Measurements from ENCODE around the gene ATP10B. TPM values are rescaled to one million over a fixed set of nuclear protein-coding genes. Genes with fewer than 3 reads are reported as not detected.

ATP10B gene
- total RNA-seq, 4 donors from 2014 or later, result 9.0 to 45.9 (median 13.9) TPM

DNA sequence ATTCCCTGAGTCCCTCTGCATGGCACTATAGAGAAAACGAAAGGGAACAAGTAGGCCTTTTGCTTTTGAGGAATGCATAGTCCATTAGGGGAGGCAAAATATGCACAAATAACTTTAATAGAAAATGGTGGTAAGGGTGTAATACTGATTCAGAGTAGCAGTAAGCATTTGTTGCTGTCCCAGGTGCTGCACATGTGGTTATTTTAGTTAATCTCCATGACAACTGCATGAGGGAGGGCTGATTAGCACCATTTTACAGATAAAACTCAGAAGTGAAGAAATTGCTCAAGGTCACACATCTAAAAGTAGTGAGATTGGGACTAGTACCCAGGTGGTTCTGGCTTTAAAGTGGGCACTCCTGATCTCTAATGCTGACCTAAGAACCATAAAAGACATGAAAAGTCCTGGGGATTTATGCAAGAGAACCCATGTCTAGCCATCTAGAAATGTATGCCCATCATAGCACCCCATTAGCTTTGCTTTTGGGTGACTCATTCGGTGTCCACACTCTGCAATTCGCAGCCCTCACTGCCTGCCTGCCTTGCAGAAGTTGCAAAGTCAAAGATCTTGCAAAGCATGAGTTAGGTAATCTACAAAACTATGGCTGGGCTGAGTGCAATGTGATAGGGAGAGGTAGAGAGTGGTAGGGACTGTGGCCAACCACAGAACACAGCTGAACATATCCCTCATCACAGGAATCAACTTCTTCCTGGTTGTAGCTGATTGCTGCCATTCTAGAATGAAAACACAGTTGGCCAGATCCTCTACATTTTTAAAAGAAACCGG, 235.1 kb downstream of the ATP10B start:
- no peak overlapping the region for H3K4me3 ChIP-seq
- H3K4me1 ChIP-seq, result no peaks in the 10 kb centered on the region
- DNase-seq (ENCODE audit: low spot score in 2 of 2), result no peak
- WGBS, 2 donors, result 90 to 91% methylated on average over 4 of the region's 4 CpGs
- TF ChIP-seq EP300 (IDR thresholded peaks at IDR 0.05), result no peak
- no peak for TF ChIP-seq POLR2A (IDR thresholded peaks at IDR 0.05)
- TF ChIP-seq, protein P1, sequence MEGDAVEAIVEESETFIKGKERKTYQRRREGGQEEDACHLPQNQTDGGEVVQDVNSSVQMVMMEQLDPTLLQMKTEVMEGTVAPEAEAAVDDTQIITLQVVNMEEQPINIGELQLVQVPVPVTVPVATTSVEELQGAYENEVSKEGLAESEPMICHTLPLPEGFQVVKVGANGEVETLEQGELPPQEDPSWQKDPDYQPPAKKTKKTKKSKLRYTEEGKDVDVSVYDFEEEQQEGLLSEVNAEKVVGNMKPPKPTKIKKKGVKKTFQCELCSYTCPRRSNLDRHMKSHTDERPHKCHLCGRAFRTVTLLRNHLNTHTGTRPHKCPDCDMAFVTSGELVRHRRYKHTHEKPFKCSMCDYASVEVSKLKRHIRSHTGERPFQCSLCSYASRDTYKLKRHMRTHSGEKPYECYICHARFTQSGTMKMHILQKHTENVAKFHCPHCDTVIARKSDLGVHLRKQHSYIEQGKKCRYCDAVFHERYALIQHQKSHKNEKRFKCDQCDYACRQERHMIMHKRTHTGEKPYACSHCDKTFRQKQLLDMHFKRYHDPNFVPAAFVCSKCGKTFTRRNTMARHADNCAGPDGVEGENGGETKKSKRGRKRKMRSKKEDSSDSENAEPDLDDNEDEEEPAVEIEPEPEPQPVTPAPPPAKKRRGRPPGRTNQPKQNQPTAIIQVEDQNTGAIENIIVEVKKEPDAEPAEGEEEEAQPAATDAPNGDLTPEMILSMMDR (IDR thresholded peaks at IDR 0.05), result no peak
- H3K27ac ChIP-seq, result no peak overlapping the region
- peaks cover 0 to 53% (median 0%) of the 10 kb centered on the region in 3 donors for H3K36me3 ChIP-seq
- H3K9me3 ChIP-seq, result no peaks in the 10 kb centered on the region
- H3K27me3 ChIP-seq, result no peaks in the 10 kb centered on the region

DNA sequence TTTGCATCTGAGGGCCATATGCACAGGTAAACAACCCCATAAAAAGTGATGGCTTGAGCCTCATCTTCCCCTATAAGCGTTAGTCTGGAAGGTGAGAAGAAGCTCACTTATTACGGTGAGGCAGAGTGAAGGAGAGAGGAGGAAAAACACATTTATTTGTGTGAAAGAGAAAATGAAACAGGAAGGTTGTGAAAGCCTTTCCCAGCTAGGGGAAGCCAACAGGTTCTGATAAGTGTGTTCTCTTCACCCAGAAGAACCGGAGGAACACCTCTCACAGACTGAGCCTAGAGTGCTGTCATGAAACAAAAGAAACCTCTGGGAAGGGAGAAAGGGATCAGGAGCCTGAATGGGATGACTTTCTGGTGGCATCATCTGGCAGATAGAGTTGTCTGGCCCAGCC, 237.9 kb downstream of the ATP10B start:
- DNase-seq (ENCODE audit: low spot score in 2 of 2), result no peak
- no peak for TF ChIP-seq POLR2A (IDR thresholded peaks at IDR 0.05)
- no peak for TF ChIP-seq EP300 (IDR thresholded peaks at IDR 0.05)
- TF ChIP-seq, protein P1 (IDR thresholded peaks at IDR 0.05), result no peak
- H3K27me3 ChIP-seq, result no peaks in the 10 kb centered on the region

DNA sequence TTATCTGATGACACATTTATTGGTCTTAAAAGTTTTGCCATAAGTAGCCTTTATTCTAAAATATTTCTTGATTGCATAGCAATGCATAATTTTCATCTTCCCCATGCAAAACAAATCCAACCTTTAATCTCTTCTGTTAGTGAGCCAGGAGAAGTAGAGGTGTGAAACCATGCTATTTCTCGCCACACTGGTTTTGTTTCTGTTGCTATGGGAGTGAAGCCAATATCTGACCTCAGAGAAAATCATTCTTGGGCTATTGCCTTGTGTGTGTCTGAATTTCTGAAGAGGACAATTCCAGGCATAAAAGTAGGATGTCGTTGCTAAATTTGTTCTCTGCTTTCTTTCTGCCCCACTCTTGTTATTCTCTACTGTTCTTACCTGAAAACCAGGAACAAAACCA, 246.7 kb downstream of the ATP10B start:
- 48 to 51% methylated on average over 2 of the region's 2 CpGs for WGBS, 2 donors
- no peak for DNase-seq (ENCODE audit: low spot score in 2 of 2)
- no peak overlapping the region for H3K27ac ChIP-seq
- H3K36me3 ChIP-seq, result peaks cover 0 to 40% (median 5%) of the 10 kb centered on the region in 3 donors
- no peaks in the 10 kb centered on the region for H3K4me1 ChIP-seq
- H3K9me3 ChIP-seq, result no peaks in the 10 kb centered on the region
- H3K4me3 ChIP-seq, result no peak overlapping the region
- H3K27me3 ChIP-seq, result no peaks in the 10 kb centered on the region
- TF ChIP-seq EP300 (IDR thresholded peaks at IDR 0.05), result no peak
- no peak for TF ChIP-seq POLR2A (IDR thresholded peaks at IDR 0.05)
- TF ChIP-seq, protein P1 (IDR thresholded peaks at IDR 0.05), result no peak

More for the DNA sequence above, 237.9 kb downstream of the ATP10B start:
- Histone ChIP-seq H3K4me3 (no peak overlapping the region), H3K9me3 (no peaks in the 10 kb centered on the region), H3K27ac (no peak overlapping the region), H3K4me1 (no peaks in the 10 kb centered on the region), H3K36me3 (peaks cover 0 to 62% (median 0%) of the 10 kb centered on the region in 3 donors)
- 82 to 88% methylated on average over 3 of the region's 3 CpGs for WGBS, 2 donors

DNA sequence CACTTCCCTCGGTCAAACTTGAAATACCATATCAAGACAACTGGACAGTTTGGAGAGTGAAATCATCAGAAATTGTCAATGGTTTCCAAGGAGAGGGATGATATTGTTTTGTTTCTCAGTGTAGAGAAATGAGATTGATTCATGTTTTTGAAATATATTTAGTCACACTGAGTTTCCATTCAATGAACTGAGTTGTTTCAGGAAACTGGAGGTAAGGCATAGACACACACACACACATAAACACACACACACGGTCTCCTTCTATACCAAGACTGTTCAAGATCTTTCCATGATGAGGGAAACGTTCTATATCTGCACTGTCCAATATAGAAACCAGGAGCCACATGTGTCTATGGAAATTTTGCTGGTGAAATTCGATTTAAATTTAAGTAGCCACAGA, 247.5 kb downstream of the ATP10B start:
- no peak for TF ChIP-seq EP300 (IDR thresholded peaks at IDR 0.05)
- no peak for TF ChIP-seq POLR2A (IDR thresholded peaks at IDR 0.05)
- TF ChIP-seq, protein P1 (IDR thresholded peaks at IDR 0.05), result no peak
- no peak for DNase-seq (ENCODE audit: low spot score in 2 of 2)
- Histone ChIP-seq H3K9me3 (no peaks in the 10 kb centered on the region), H3K4me1 (no peaks in the 10 kb centered on the region), H3K36me3 (peaks cover 0 to 38% (median 5%) of the 10 kb centered on the region in 3 donors), H3K4me3 (no peak overlapping the region), H3K27me3 (no peaks in the 10 kb centered on the region), H3K27ac (no peak overlapping the region)
- 75% methylated on average over 4 of the region's 4 CpGs for WGBS, 2 donors

DNA sequence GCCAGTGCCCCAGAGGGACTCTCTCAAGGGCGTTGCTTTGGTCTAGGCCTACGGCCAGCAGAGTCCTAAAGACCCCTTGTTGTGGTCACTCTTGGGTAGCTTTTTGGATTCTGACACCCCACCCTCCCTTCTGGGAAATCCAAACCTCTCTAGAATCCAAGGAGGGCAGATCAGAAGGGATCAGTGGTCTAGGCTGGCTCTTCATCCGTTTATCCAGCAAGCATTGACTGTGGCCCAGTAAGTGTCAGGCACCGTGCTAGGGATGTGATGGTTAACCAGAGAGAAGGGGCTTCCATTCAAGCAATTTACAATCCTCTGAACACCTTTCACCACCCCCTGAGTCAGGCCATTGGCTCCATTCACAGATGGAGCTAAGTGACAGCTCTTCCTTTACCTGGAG, 249.3 kb downstream of the ATP10B start:
- H3K4me1 ChIP-seq, result no peaks in the 10 kb centered on the region
- TF ChIP-seq POLR2A (IDR thresholded peaks at IDR 0.05) (no peak), EP300 (IDR thresholded peaks at IDR 0.05) (no peak)
- TF ChIP-seq, protein P1 (IDR thresholded peaks at IDR 0.05), result no peak
- no peak for DNase-seq (ENCODE audit: low spot score in 2 of 2)
- H3K4me3 ChIP-seq, result no peak overlapping the region
- H3K36me3 ChIP-seq, result peaks cover 0 to 36% (median 5%) of the 10 kb centered on the region in 3 donors
- no peaks in the 10 kb centered on the region for H3K9me3 ChIP-seq
- no peaks in the 10 kb centered on the region for H3K27me3 ChIP-seq
- WGBS, 2 donors, result 93 to 94% methylated on average over 3 to 4 of the region's 4 CpGs
- no peak overlapping the region for H3K27ac ChIP-seq

Data from tibial nerve (tissue), 4 donors.